Endothelial cell of umbilical vein (primary cell): ENCODE data around the gene DCUN1D2. TPM values are rescaled to one million over a fixed set of nuclear protein-coding genes. Genes with fewer than 3 reads are reported as not detected.

ENCODE experiments used
- BruUV-seq: library from RNA; stranded (reverse); fragments of 400-500 nt; replicated peaks from 2 replicates; lab custom pipeline; 2021; lab: Mats Ljungman, UMichigan
- CTCF ChIA-PET: fragments of 300-600, 350-600 bp; sonication (Branson Sonifier 250); formaldehyde crosslinking; loops from one replicate; lab custom pipeline; 2021; ENCODE audit warnings: antibody characterized with exemption, inconsistent platforms; lab: Charles Lee
- POLR2A ChIA-PET: fragments of 300-600, 350-600 bp; sonication (Branson Sonifier 250); formaldehyde crosslinking; loops from one replicate; lab custom pipeline; 2021; ENCODE audit warnings: antibody characterized with exemption, inconsistent platforms; lab: Charles Lee
- DNase-seq: peaks from one replicate; pipeline ENCODE4 v3.0.0-alpha.2; 2011; ENCODE audit warnings: low read depth, low spot score
- FAIRE-seq: peaks from 2 replicates; lab custom pipeline; 2011; peaks lifted over from hg19 to GRCh38; lab: Jason Lieb, UNC
- H2AFZ ChIP-seq: 2 replicates; pipeline ENCODE4 v1.6.0; 2012; ENCODE audit warnings: low read depth, low read length, control low read depth, inconsistent platforms
- H3K27ac ChIP-seq: 2 replicates; pipeline ENCODE4 v1.5.1; 2011; ENCODE audit warnings: low read depth, mild to moderate bottlenecking, control low read depth, low read length, moderate library complexity; ENCODE audit not compliant: insufficient read depth
- H3K27me3 ChIP-seq, 2 experiments: 2 replicates each; pipeline versions ENCODE4 v1.6.0 to v1.6.1; 2011; ENCODE audit warnings: low read length in 2 of 2, mixed read lengths in 1 of 2; ENCODE audit not compliant: control insufficient read depth in 2 of 2, insufficient read depth in 2 of 2
- H3K36me3 ChIP-seq, 2 experiments: 2 replicates in 1 of 2; 3 replicates in 1 of 2; pipeline ENCODE4 v1.5.1; 2011; ENCODE audit warnings: low read length in 2 of 2, mild to moderate bottlenecking in 1 of 2, moderate library complexity in 1 of 2; ENCODE audit not compliant: control insufficient read depth in 2 of 2, insufficient read depth in 2 of 2; ENCODE audit errors: extremely low read depth in 1 of 2
- H3K4me1 ChIP-seq: 3 replicates; pipeline ENCODE4 v1.5.1; 2011; ENCODE audit warnings: mild to moderate bottlenecking, low read length; ENCODE audit not compliant: control insufficient read depth, insufficient read depth; ENCODE audit errors: extremely low read depth
- H3K4me2 ChIP-seq: 2 replicates; pipeline ENCODE4 v1.6.1; 2011; ENCODE audit warnings: low read length, control low read depth, mixed read lengths; ENCODE audit not compliant: insufficient read depth
- H3K4me3 ChIP-seq, 3 experiments: fragments of 200-600 bp in 1 of 3; sonication (generic), shearing (Covaris generic) in 1 of 3; replicated peaks in 1 of 3; 2 replicates each; pipeline ENCODE4 v1.5.1; 2011 to 2016; ENCODE audit warnings: control low read depth in 3 of 3, low read length in 3 of 3, mild to moderate bottlenecking in 2 of 3, inconsistent platforms in 1 of 3, low read depth in 1 of 3, moderate library complexity in 1 of 3; ENCODE audit not compliant: insufficient read depth in 1 of 3
- H3K79me2 ChIP-seq: 2 replicates; pipeline ENCODE4 v1.6.0; 2012; ENCODE audit warnings: low read length, inconsistent platforms; ENCODE audit not compliant: control insufficient read depth, insufficient read depth
- H3K9ac ChIP-seq: replicated peaks from 2 replicates; pipeline ENCODE3; 2011; ENCODE audit warnings: low read length, control low read depth; ENCODE audit not compliant: insufficient read depth; ENCODE audit errors: extremely low read depth
- H3K9me1 ChIP-seq: replicated peaks from 3 replicates; pipeline ENCODE4 v1.6.0; 2011; ENCODE audit warnings: mild to moderate bottlenecking, low read length; ENCODE audit not compliant: control insufficient read depth, insufficient read depth; ENCODE audit errors: extremely low read depth
- H3K9me3 ChIP-seq: replicated peaks from 2 replicates; pipeline ENCODE4 v1.5.1; 2012; ENCODE audit warnings: low read length, inconsistent platforms; ENCODE audit not compliant: control insufficient read depth, insufficient read depth
- H4K20me1 ChIP-seq: replicated peaks from 2 replicates; pipeline ENCODE3; 2011; ENCODE audit warnings: mild to moderate bottlenecking, low read length; ENCODE audit not compliant: control insufficient read depth, insufficient read depth; ENCODE audit errors: extremely low read depth
- CTCF ChIP-seq, 2 donors: IDR thresholded peaks; 1 replicate in 1 of 2; 2 replicates in 1 of 2; pipeline ENCODE4 v1.5.1; 2011; ENCODE audit warnings: low read length in 2 of 2, mild to moderate bottlenecking in 2 of 2, moderate library complexity in 2 of 2, control low read depth in 1 of 2, inconsistent platforms in 1 of 2, low read depth in 1 of 2; ENCODE audit not compliant: insufficient read depth in 1 of 2; ENCODE audit errors: extremely low read depth in 1 of 2
- EZH2 ChIP-seq: IDR thresholded peaks from 2 replicates; pipeline ENCODE4 v1.6.1; 2012; ENCODE audit warnings: borderline replicate concordance, low read depth, mild to moderate bottlenecking, moderate library complexity, low read length, inconsistent platforms; ENCODE audit not compliant: severe bottlenecking
- FOS ChIP-seq: IDR thresholded peaks from 2 replicates; pipeline ENCODE4 v1.6.1; 2011; ENCODE audit warnings: mild to moderate bottlenecking, low read length, moderate library complexity, borderline replicate concordance; ENCODE audit not compliant: insufficient read depth
- GATA2 ChIP-seq: IDR thresholded peaks from 2 replicates; pipeline ENCODE4 v1.7.0; 2011; ENCODE audit warnings: low read depth, mild to moderate bottlenecking, moderate library complexity, mixed read lengths, low read length; ENCODE audit not compliant: insufficient read length, insufficient read depth
- JUN ChIP-seq: IDR thresholded peaks from 2 replicates; pipeline ENCODE4 v1.6.1; 2011; ENCODE audit warnings: borderline replicate concordance, low read depth; ENCODE audit not compliant: insufficient read length, insufficient read depth
- MYC ChIP-seq: IDR thresholded peaks from one replicate; pipeline ENCODE4 v1.6.1; 2011; ENCODE audit warnings: mild to moderate bottlenecking, low read depth, low read length
- POLR2A ChIP-seq: IDR thresholded peaks from 2 replicates; pipeline ENCODE4 v1.6.1; 2012; ENCODE audit warnings: low read depth, mild to moderate bottlenecking, control low read depth, low read length
- POLR2AphosphoS5 ChIP-seq: IDR thresholded peaks from 2 replicates; pipeline ENCODE4 v1.6.1; 2012; ENCODE audit warnings: low read depth, mild to moderate bottlenecking, control low read depth, low read length, moderate library complexity; ENCODE audit not compliant: insufficient read depth
- dilution Hi-C: fragments of 300-500 bp; cut with MboI; formaldehyde crosslinking; loops from one replicate; pipeline ENCODE4 v1.15.0; 2019; ENCODE audit warnings: low sequenced_read_pairs; ENCODE audit not compliant: extremely low pct_ligation_motif_present
- intact Hi-C: fragments of 100-400 bp; cut with micrococcal nuclease; formaldehyde crosslinking; loops from one replicate; pipeline ENCODE4 v1.10.0; 2022
- polyA plus RNA-seq, 4 experiments: library from polyadenylated mRNA; depleted of rRNA in 3 of 4; stranded (reverse) in 3 of 4; unstranded in 1 of 4; fragments of >200 nt; gene quantifications; 2 replicates each; pipeline versions ENCODE4 v1.2.1 to v1.2.3, GENCODE V29; 2011 to 2012; ENCODE audit warnings: missing spikeins in 1 of 4
- total RNA-seq: library from RNA; stranded (reverse); gene quantifications from 2 replicates; pipeline ENCODE4 v1.2.3, GENCODE V29; 2021
- TF ChIP-seq, protein P1 (sequence below): IDR thresholded peaks from 2 replicates; pipeline ENCODE4 v1.6.1; 2011; ENCODE audit not compliant: insufficient read depth, insufficient read length

DCUN1D2 gene
- total and polyA plus RNA-seq, 2 donors (not counting 3 experiments of a cell fraction or from before 2014, with no cell fraction given) = 10.5 to 24.9 TPM

DNA sequence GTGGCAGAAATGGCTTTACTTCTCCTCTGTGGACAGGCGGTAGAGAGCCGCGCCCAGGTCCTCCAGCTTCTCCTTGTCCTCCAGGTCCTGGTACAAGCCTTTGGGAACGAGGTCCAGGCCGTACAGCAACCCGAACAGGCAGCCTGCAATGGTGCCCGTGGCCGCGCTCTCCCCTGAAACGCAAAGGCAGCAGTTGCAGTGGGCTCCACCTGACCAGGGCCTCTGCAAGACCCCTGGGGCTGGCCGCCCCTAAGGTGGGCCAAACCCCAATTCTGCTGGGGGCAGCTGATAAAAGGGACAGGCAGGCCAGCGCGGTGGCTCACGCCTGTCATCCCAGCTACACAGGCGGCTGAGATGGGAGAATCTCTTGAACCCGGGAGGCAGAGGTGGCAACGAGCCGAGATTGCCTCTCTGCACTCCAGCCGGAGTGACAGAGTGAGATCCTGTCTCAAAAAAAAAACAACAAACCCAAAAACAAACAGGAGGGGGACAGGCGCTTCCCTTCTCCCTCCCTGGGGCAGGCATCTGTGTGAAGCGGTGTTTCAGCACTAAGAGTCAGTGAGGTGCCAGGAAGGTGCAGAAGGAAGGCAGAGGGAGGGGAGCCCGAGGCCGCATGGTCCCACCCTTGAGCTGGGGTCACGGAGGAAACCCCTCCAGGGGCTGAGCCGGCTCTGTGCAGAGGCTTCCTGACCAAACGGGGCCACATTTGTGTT lies 67.5 kb downstream of the DCUN1D2 start:
- Histone ChIP-seq H3K9me3 (no peaks in the 10 kb centered on the region), H2AFZ (no peak overlapping the region), H3K27me3 (no peaks in the 10 kb centered on the region), H3K9me1 (no peaks in the 10 kb centered on the region), H3K4me3 (no peak overlapping the region), H3K9ac (no peak overlapping the region), H3K79me2 (no peaks in the 10 kb centered on the region), H3K27ac (no peak overlapping the region), H3K36me3 (no peaks in the 10 kb centered on the region), H4K20me1 (no peaks in the 10 kb centered on the region), H3K4me1 (no peaks in the 10 kb centered on the region), H3K4me2 (no peak overlapping the region)
- CTCF ChIA-PET = no interaction called here
- DNase-seq = no peak
- TF ChIP-seq, protein P1, sequence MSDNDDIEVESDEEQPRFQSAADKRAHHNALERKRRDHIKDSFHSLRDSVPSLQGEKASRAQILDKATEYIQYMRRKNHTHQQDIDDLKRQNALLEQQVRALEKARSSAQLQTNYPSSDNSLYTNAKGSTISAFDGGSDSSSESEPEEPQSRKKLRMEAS = no peak
- TF ChIP-seq POLR2AphosphoS5 (no peak), GATA2 (no peak), JUN (no peak), FOS (no peak), MYC (no peak), EZH2 (no peak), CTCF (IDR thresholded peaks at IDR 0.05; ENCODE audit: extremely low read depth in 1 of 2, insufficient read depth in 1 of 2, low read depth in 1 of 2, low read length in 2 of 2) (no peak), POLR2A (no peak)
- no peak for FAIRE-seq
- dilution Hi-C loops = no loop called here
- intact Hi-C loops = no loop called here
- POLR2A ChIA-PET = no interaction called here
- BruUV-seq = no TSS peak
